ENCODE measurements around the gene SH3BP1. TPM values are rescaled to one million over a fixed set of nuclear protein-coding genes. Genes with fewer than 3 reads are reported as not detected.

Gene SH3BP1
- total and polyA plus RNA-seq, 8 donors: 1.6 to 135 (median 9.5) TPM; not detected in 1

DNA sequence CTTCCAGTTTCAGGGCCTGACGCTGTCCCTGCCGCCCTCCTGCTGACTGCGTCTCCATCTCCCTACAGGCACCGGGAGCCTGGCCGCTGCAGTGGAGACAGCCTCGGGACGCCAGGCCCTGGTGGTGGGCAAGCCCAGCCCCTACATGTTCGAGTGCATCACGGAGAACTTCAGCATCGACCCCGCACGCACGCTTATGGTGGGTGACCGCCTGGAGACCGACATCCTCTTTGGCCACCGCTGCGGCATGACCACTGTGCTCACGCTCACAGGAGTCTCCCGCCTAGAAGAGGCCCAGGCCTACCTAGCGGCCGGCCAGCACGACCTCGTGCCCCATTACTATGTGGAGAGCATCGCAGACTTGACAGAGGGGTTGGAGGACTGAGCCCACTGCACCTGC, 26.0 kb downstream of the SH3BP1 start:
- Histone ChIP-seq H3K36me3 (peaks cover 8 to 19% (median 17%) of the 10 kb centered on the region in 4 donors), H3K27ac (peak overlapping the region in 1 of 5 donors; percentile 88), H3K4me1 (peaks cover 10 to 53% (median 21%) of the 10 kb centered on the region in 4 donors), H3K9me3 (no peaks in the 10 kb centered on the region), H3K4me3 (no peak overlapping the region), H3K27me3 (no peaks in the 10 kb centered on the region)
- DNase-seq: no peak
- intact Hi-C loops (cut with DNase I; ENCODE audit: low total_unique reads): no loop called here
- no peak for TF ChIP-seq EP300 (IDR thresholded peaks at IDR 0.05)
- TF ChIP-seq POLR2A (IDR thresholded peaks at IDR 0.05): no peak
- no peak for TF ChIP-seq POLR2AphosphoS5 (IDR thresholded peaks at IDR 0.05)
- TF ChIP-seq, protein P1, sequence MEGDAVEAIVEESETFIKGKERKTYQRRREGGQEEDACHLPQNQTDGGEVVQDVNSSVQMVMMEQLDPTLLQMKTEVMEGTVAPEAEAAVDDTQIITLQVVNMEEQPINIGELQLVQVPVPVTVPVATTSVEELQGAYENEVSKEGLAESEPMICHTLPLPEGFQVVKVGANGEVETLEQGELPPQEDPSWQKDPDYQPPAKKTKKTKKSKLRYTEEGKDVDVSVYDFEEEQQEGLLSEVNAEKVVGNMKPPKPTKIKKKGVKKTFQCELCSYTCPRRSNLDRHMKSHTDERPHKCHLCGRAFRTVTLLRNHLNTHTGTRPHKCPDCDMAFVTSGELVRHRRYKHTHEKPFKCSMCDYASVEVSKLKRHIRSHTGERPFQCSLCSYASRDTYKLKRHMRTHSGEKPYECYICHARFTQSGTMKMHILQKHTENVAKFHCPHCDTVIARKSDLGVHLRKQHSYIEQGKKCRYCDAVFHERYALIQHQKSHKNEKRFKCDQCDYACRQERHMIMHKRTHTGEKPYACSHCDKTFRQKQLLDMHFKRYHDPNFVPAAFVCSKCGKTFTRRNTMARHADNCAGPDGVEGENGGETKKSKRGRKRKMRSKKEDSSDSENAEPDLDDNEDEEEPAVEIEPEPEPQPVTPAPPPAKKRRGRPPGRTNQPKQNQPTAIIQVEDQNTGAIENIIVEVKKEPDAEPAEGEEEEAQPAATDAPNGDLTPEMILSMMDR (IDR thresholded peaks at IDR 0.05): no peak
- WGBS, 5 donors: 93 to 95% (median 94%) methylated on average over 23 to 24 of the region's 24 CpGs

DNA sequence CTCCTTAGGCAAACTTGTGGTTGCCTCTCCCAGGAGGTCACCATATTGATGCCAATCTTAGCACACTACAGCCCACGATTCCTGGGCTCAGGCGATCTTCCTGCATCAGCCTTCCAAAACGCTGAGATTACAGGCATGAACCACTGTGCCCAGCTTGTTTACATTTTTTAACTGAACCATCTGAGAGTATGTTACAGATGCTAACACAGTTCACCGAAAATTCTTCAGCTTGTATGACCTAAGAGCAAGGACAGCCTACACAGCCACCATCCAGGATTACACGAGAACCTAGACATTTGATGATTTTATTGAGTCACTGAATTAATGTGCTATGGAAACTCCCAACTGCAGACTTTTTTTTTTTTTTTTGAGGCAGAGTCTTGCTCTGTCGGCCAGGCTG, 30.1 kb downstream of the SH3BP1 start:
- peak overlapping the region in 2 of 5 donors; percentile 0 to 46 for H3K27ac ChIP-seq
- H3K4me1 ChIP-seq: peaks cover 8 to 39% (median 25%) of the 10 kb centered on the region in 4 donors
- TF ChIP-seq POLR2A (IDR thresholded peaks at IDR 0.05) (no peak), POLR2AphosphoS5 (IDR thresholded peaks at IDR 0.05) (peak in 2 of 3 donors; percentile 13 to 60), EP300 (IDR thresholded peaks at IDR 0.05) (no peak)
- TF ChIP-seq, protein P1 (IDR thresholded peaks at IDR 0.05): no peak
- intact Hi-C loops (cut with DNase I; ENCODE audit: low total_unique reads): no loop called here
- peaks cover 8 to 19% (median 17%) of the 10 kb centered on the region in 4 donors for H3K36me3 ChIP-seq
- no peaks in the 10 kb centered on the region for H3K9me3 ChIP-seq
- 48 to 75% (median 56%) methylated on average over 6 of the region's 6 CpGs for WGBS, 5 donors
- H3K27me3 ChIP-seq: no peaks in the 10 kb centered on the region
- H3K4me3 ChIP-seq: no peak overlapping the region
- no peak for DNase-seq

GRCh38 chr22:37672206-37672919, 32.9 kb downstream of the SH3BP1 start:
- no peak overlapping the region for H3K4me3 ChIP-seq
- H3K36me3 ChIP-seq: no peaks in the 10 kb centered on the region
- WGBS, 5 donors: 48 to 66% (median 56%) methylated on average over 15 of the region's 15 CpGs
- intact Hi-C loops (cut with DNase I; ENCODE audit: low total_unique reads): no loop called here
- peaks cover 28 to 62% (median 52%) of the 10 kb centered on the region in 4 donors for H3K4me1 ChIP-seq
- H3K27me3 ChIP-seq: no peaks in the 10 kb centered on the region
- H3K9me3 ChIP-seq: no peaks in the 10 kb centered on the region
- peak overlapping the region in 3 of 5 donors; percentile 91 to 94 (median 94) for H3K27ac ChIP-seq
- no peak for DNase-seq
- TF ChIP-seq, protein P1 (IDR thresholded peaks at IDR 0.05): no peak
- TF ChIP-seq POLR2A (IDR thresholded peaks at IDR 0.05): no peak
- TF ChIP-seq EP300 (IDR thresholded peaks at IDR 0.05): no peak
- no peak for TF ChIP-seq POLR2AphosphoS5 (IDR thresholded peaks at IDR 0.05)

DNA sequence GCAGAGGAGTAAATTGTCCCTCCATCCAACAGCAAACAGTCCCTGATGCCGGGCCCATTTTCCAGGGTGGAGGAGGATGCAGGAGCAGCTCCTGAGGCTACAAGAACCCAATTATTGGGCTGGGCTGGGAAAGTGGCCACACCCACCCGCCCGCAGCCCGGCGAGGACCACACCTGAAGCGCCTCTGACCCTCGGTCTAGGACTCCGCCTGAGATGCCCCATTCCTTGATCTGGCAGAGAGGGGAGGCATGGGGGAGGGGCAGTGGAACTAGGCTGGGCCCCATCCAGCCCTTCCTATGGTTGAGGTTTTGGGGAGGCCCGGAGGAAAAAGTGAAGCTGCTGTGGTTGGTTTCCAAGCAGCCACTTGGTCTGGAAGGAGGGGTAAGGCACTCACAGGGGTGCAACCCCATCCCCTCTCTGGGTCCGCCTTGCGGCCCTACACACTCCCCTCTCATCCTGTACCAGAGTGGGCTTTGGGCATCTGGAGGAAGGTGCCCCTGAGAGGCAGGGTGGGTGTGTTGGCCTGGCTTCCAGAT, 33.5 kb downstream of the SH3BP1 start:
- no peaks in the 10 kb centered on the region for H3K27me3 ChIP-seq
- H3K27ac ChIP-seq: peak overlapping the region in 3 of 5 donors; percentile 91 to 94 (median 94)
- peaks cover 31 to 64% (median 59%) of the 10 kb centered on the region in 4 donors for H3K4me1 ChIP-seq
- 37 to 59% (median 47%) methylated on average over 7 to 11 of the region's 11 CpGs for WGBS, 5 donors
- no peak for DNase-seq
- H3K9me3 ChIP-seq: no peaks in the 10 kb centered on the region
- no peak overlapping the region for H3K4me3 ChIP-seq
- no peaks in the 10 kb centered on the region for H3K36me3 ChIP-seq
- intact Hi-C loops (cut with DNase I; ENCODE audit: low total_unique reads): no loop called here
- TF ChIP-seq POLR2A (IDR thresholded peaks at IDR 0.05) (no peak), EP300 (IDR thresholded peaks at IDR 0.05) (no peak), POLR2AphosphoS5 (IDR thresholded peaks at IDR 0.05) (no peak)
- TF ChIP-seq, protein P1 (IDR thresholded peaks at IDR 0.05): no peak

All from stomach (tissue), 9 donors.